Measurements from ENCODE around the gene ACKR3. TPM values are rescaled to one million over a fixed set of nuclear protein-coding genes. Genes with fewer than 3 reads are reported as not detected.

The ACKR3 gene
- total and polyA plus RNA-seq, 4 experiments from 2014 or later: 3.7 to 4.5 (median 4.2) TPM

- no peak overlapping the region for H3K27ac ChIP-seq (ENCODE audit: low read depth, low read length)
- no peak for DNase-seq
- no peaks in the 10 kb centered on the region for H3K36me3 Mint-ChIP-seq
- H3K4me1 ChIP-seq (ENCODE audit: insufficient read depth, low read length): no peaks in the 10 kb centered on the region
- H3K9me3 Mint-ChIP-seq: no peaks in the 10 kb centered on the region
- intact Hi-C loops (cut with micrococcal nuclease): no loop called here
- CTCF ChIA-PET (ENCODE audit: partially characterized antibody): interaction anchor here (0.9 to 1.8 kb wide), 2 partner anchors 10 to 14 kb away, joined by 3 to 7 read pairs; no protein-coding TSS in a partner anchor
- POLR2A ChIA-PET (ENCODE audit: partially characterized antibody): no interaction called here
- H3K36me3 ChIP-seq (ENCODE audit: insufficient read depth, low read length): no peaks in the 10 kb centered on the region
- no peak overlapping the region for H3K27ac Mint-ChIP-seq
- no peak overlapping the region for H3K4me3 Mint-ChIP-seq
- no peaks in the 10 kb centered on the region for H3K9me3 ChIP-seq (ENCODE audit: control insufficient read depth in 1 of 2, low read length in 2 of 2)
- no peak overlapping the region for H3K4me3 ChIP-seq (ENCODE audit: low read length in 2 of 2)
- H3K4me1 Mint-ChIP-seq: peaks cover 0 to 5% (median 4%) of the 10 kb centered on the region in 4 donors
- no peaks in the 10 kb centered on the region for H3K27me3 ChIP-seq (ENCODE audit: insufficient read depth, low read length)
- H3K27me3 Mint-ChIP-seq: peaks cover 16 to 21% of the 10 kb centered on the region in 2 donors
Measured at GRCh38 chr2:236601316-236602202, 31.9 kb downstream of the ACKR3 start.

- H3K36me3 Mint-ChIP-seq: no peaks in the 10 kb centered on the region
- no peaks in the 10 kb centered on the region for H3K9me3 Mint-ChIP-seq
- Histone ChIP-seq H3K4me1 (ENCODE audit: insufficient read depth, low read length) (no peaks in the 10 kb centered on the region), H3K27ac (ENCODE audit: low read depth, low read length) (no peak overlapping the region), H3K4me3 (ENCODE audit: low read length in 2 of 2) (no peak overlapping the region), H3K36me3 (ENCODE audit: insufficient read depth, low read length) (no peaks in the 10 kb centered on the region), H3K9me3 (ENCODE audit: control insufficient read depth in 1 of 2, low read length in 2 of 2) (no peaks in the 10 kb centered on the region), H3K27me3 (ENCODE audit: insufficient read depth, low read length) (no peaks in the 10 kb centered on the region)
- ChIA-PET CTCF (ENCODE audit: partially characterized antibody) (interaction anchor here (0.8 to 1.4 kb wide), 2 partner anchors 33 to 91 kb away, joined by 3 read pairs; partner anchors contain the start of gene ACKR3), POLR2A (ENCODE audit: partially characterized antibody) (no interaction called here)
- intact Hi-C loops (cut with micrococcal nuclease): no loop called here
- DNase-seq: no peak
- H3K27ac Mint-ChIP-seq: no peak overlapping the region
- peaks cover 0 to 5% (median 4%) of the 10 kb centered on the region in 4 donors for H3K4me1 Mint-ChIP-seq
- peaks cover 19 to 27% of the 10 kb centered on the region in 2 donors for H3K27me3 Mint-ChIP-seq
- H3K4me3 Mint-ChIP-seq: no peak overlapping the region
Measured at GRCh38 chr2:236602678-236603077, 33.1 kb downstream of the ACKR3 start.

GRCh38 chr2:236603361-236604015 lies 33.9 kb downstream of the ACKR3 start:
- Mint-ChIP-seq H3K4me1 (peaks cover 0 to 5% (median 4%) of the 10 kb centered on the region in 4 donors), H3K36me3 (no peaks in the 10 kb centered on the region), H3K27me3 (peaks cover 19 to 27% of the 10 kb centered on the region in 2 donors), H3K4me3 (no peak overlapping the region), H3K27ac (no peak overlapping the region), H3K9me3 (no peaks in the 10 kb centered on the region)
- no peak for DNase-seq
- POLR2A ChIA-PET (ENCODE audit: partially characterized antibody): no interaction called here
- intact Hi-C loops (cut with micrococcal nuclease): no loop called here
- Histone ChIP-seq H3K36me3 (ENCODE audit: insufficient read depth, low read length) (no peaks in the 10 kb centered on the region), H3K9me3 (ENCODE audit: control insufficient read depth in 1 of 2, low read length in 2 of 2) (no peaks in the 10 kb centered on the region), H3K4me1 (ENCODE audit: insufficient read depth, low read length) (no peaks in the 10 kb centered on the region), H3K4me3 (ENCODE audit: low read length in 2 of 2) (no peak overlapping the region), H3K27me3 (ENCODE audit: insufficient read depth, low read length) (no peaks in the 10 kb centered on the region), H3K27ac (ENCODE audit: low read depth, low read length) (no peak overlapping the region)
- CTCF ChIA-PET (ENCODE audit: partially characterized antibody): interaction anchor here (0.8 to 1.4 kb wide), 2 partner anchors 34 to 91 kb away, joined by 3 read pairs; partner anchors contain the start of gene ACKR3

DNA sequence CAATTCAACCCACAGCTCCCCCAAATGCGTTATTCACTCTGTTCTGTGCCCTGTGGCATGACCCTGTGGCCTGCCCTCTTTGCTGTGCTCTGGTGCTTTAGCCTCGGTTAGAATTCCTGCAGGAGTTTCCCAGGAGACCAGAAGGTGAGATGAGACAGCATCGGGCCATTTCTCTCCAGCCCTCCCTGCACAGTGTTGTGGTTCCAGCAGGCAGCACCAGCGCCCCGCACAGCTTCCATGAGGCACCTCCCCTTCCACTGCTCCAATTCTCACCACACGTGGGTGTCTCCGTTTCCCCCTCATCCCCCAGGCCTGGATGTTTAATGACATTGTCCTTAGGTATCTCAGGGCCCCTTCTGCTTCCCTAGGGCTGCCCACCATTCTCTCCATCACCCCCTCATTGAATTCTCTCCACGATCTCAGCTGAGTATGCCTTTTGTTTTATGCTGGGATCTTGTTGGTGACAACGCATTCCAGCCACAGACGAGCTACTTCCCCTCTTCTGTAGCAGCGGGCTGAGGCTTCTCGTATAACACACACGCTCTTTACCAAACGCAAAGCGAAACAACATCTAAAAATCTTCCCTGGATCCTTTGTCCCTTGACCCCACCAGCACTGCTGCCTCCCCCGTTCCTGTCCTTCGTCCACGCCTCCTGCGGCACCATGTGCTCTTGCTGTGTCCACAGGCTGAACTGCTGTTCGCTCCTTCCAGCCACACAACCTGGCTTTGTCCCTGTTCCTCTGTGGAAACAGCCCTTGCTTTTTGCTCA lies 35.1 kb downstream of the ACKR3 start:
- no peaks in the 10 kb centered on the region for H3K9me3 ChIP-seq (ENCODE audit: control insufficient read depth in 1 of 2, low read length in 2 of 2)
- H3K36me3 ChIP-seq (ENCODE audit: insufficient read depth, low read length): no peaks in the 10 kb centered on the region
- ChIA-PET POLR2A (ENCODE audit: partially characterized antibody) (no interaction called here), CTCF (ENCODE audit: partially characterized antibody) (interaction anchor here (0.6 kb wide), 1 partner anchor 1325 kb away, joined by 3 read pairs; no protein-coding TSS in a partner anchor)
- H3K27me3 Mint-ChIP-seq: peaks cover 19 to 27% of the 10 kb centered on the region in 2 donors
- intact Hi-C loops (cut with micrococcal nuclease): no loop called here
- H3K27ac ChIP-seq (ENCODE audit: low read depth, low read length): no peak overlapping the region
- no peaks in the 10 kb centered on the region for H3K27me3 ChIP-seq (ENCODE audit: insufficient read depth, low read length)
- H3K36me3 Mint-ChIP-seq: no peaks in the 10 kb centered on the region
- H3K4me1 Mint-ChIP-seq: peaks cover 0 to 5% (median 4%) of the 10 kb centered on the region in 4 donors
- no peak overlapping the region for H3K4me3 ChIP-seq (ENCODE audit: low read length in 2 of 2)
- H3K4me3 Mint-ChIP-seq: peak overlapping the region in 2 of 8 donors; percentile 31 to 36
- H3K4me1 ChIP-seq (ENCODE audit: insufficient read depth, low read length): no peaks in the 10 kb centered on the region
- H3K27ac Mint-ChIP-seq: peak overlapping the region in 1 of 7 donors; percentile 61
- no peak for DNase-seq
- no peaks in the 10 kb centered on the region for H3K9me3 Mint-ChIP-seq

GRCh38 chr2:236605345-236605734 lies 35.7 kb downstream of the ACKR3 start:
- peak overlapping the region in 1 of 7 donors; percentile 61 for H3K27ac Mint-ChIP-seq
- ChIA-PET POLR2A (ENCODE audit: partially characterized antibody) (no interaction called here), CTCF (ENCODE audit: partially characterized antibody) (interaction anchor here (0.6 kb wide), 1 partner anchor 1324 kb away, joined by 3 read pairs; no protein-coding TSS in a partner anchor)
- no peaks in the 10 kb centered on the region for H3K36me3 Mint-ChIP-seq
- Histone ChIP-seq H3K4me3 (ENCODE audit: low read length in 2 of 2) (no peak overlapping the region), H3K4me1 (ENCODE audit: insufficient read depth, low read length) (no peaks in the 10 kb centered on the region), H3K9me3 (ENCODE audit: control insufficient read depth in 1 of 2, low read length in 2 of 2) (no peaks in the 10 kb centered on the region), H3K36me3 (ENCODE audit: insufficient read depth, low read length) (no peaks in the 10 kb centered on the region), H3K27me3 (ENCODE audit: insufficient read depth, low read length) (no peaks in the 10 kb centered on the region), H3K27ac (ENCODE audit: low read depth, low read length) (no peak overlapping the region)
- intact Hi-C loops (cut with micrococcal nuclease): no loop called here
- H3K4me3 Mint-ChIP-seq: no peak overlapping the region
- no peaks in the 10 kb centered on the region for H3K9me3 Mint-ChIP-seq
- peaks cover 0 to 5% (median 4%) of the 10 kb centered on the region in 4 donors for H3K4me1 Mint-ChIP-seq
- DNase-seq: no peak
- peaks cover 19 to 27% of the 10 kb centered on the region in 2 donors for H3K27me3 Mint-ChIP-seq

DNA sequence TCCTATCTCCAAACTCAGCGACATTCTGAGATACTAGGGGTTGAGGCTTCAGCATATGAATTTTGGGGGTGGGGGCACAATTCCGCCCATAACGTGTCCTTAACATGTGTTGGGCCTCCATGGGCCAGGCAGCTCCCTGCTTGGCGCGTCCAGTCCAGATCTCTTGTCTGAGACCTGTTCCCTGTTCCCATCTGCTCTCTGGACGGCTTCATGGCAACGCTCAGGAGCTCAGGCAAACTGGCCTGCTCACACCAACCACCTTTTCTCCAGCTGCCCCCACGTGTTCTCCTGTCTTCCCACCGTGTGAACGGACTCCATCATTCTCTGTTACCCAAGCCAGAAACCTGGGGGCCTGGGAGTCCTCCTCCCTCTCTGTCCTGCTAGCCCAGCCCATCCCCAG lies 36.4 kb downstream of the ACKR3 start:
- Histone ChIP-seq H3K36me3 (ENCODE audit: insufficient read depth, low read length) (no peaks in the 10 kb centered on the region), H3K27me3 (ENCODE audit: insufficient read depth, low read length) (no peaks in the 10 kb centered on the region), H3K27ac (ENCODE audit: low read depth, low read length) (no peak overlapping the region), H3K9me3 (ENCODE audit: control insufficient read depth in 1 of 2, low read length in 2 of 2) (no peaks in the 10 kb centered on the region), H3K4me1 (ENCODE audit: insufficient read depth, low read length) (no peaks in the 10 kb centered on the region), H3K4me3 (ENCODE audit: low read length in 2 of 2) (no peak overlapping the region)
- DNase-seq: no peak
- ChIA-PET POLR2A (ENCODE audit: partially characterized antibody) (no interaction called here), CTCF (ENCODE audit: partially characterized antibody) (no interaction called here)
- intact Hi-C loops (cut with micrococcal nuclease): no loop called here
- Mint-ChIP-seq H3K4me1 (peaks cover 0 to 5% (median 4%) of the 10 kb centered on the region in 4 donors), H3K27ac (no peak overlapping the region), H3K36me3 (no peaks in the 10 kb centered on the region), H3K9me3 (no peaks in the 10 kb centered on the region), H3K4me3 (no peak overlapping the region), H3K27me3 (peaks cover 19 to 27% of the 10 kb centered on the region in 2 donors)

All from CD4-positive, alpha-beta memory T cell (primary cell).